Activated T-helper 2 cell treated with anti-CD3 and anti-CD28 coated beads, Interferon-gamma antibody, Interleukin-2, Interleukin-4, amounts not matched to agents 10 μg/mL and 5 μg/mL and 100 μg/mL, durations not matched to agents 14 hours and 24 hours and 36 hours (primary cell): ENCODE data around the gene FSTL4. TPM values are rescaled to one million over a fixed set of nuclear protein-coding genes. Genes with fewer than 3 reads are reported as not detected.

ENCODE experiments used
- DNase-seq: peaks from one replicate; pipeline ENCODE4 v3.0.0; 2021; ENCODE audit warnings: low spot score
- H3K27ac Mint-ChIP-seq: one replicate; pipeline ENCODE4 v1.8.0; 2021; ENCODE audit warnings: mixed read lengths
- H3K27me3 Mint-ChIP-seq: one replicate; pipeline ENCODE4 v1.8.0; 2021; ENCODE audit warnings: low read depth, mixed read lengths
- H3K36me3 Mint-ChIP-seq: one replicate; pipeline ENCODE4 v1.8.0; 2021; ENCODE audit warnings: low read depth, mixed read lengths
- H3K4me1 Mint-ChIP-seq: one replicate; pipeline ENCODE4 v1.8.0; 2021; ENCODE audit warnings: low read depth, mixed read lengths
- H3K4me3 Mint-ChIP-seq: one replicate; pipeline ENCODE4 v1.8.0; 2021; ENCODE audit warnings: low read depth, mild to moderate bottlenecking, moderate library complexity, mixed read lengths
- H3K9me3 Mint-ChIP-seq: one replicate; pipeline ENCODE4 v1.8.0; 2021; ENCODE audit warnings: mixed read lengths
- intact Hi-C: fragments of 100-400 bp; cut with micrococcal nuclease; formaldehyde crosslinking; loops from one replicate; pipeline ENCODE4 v1.15.1; 2023
- total RNA-seq: library from RNA; stranded (reverse); gene quantifications from 2 replicates; pipeline ENCODE4 v1.2.3, GENCODE V29; 2022

The FSTL4 gene
- total RNA-seq, 1 donor from 2014 or later, result 2.1 TPM

DNA sequence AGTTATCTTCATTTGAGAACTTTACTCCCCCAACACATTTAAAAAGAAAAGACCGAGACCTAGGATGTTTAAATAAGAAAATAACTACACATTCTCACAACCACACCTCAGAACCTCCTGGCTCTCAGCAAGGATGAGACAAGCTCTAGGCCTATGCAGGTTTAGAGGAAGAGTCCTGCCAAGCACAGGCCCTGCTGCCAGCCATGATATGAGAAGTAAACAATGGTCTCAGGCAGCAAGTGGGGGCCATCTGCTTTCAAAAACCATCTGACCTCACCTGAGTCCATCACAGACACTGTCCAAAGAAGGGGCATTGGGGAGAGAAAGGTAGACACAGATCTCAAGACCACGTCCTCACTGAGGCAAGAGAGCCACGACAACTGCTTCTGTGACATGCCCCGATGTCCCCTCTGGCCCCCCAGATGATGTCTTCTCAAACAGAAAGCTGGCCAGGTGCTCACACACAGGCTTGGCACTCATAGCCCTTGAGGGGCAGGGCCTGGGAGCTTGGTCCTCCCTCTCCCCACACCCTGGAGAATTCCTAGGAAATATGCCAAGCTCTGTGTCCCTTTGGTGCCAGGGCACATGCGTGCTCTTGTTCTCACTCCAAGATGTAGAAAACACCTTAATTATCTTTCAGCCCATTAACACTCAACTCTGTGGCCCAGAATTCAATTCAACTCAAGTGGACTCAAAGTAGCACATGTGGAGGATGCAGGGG, 150.4 kb downstream of the FSTL4 start:
- H3K36me3 Mint-ChIP-seq, result no peaks in the 10 kb centered on the region
- H3K4me1 Mint-ChIP-seq, result peaks cover 25% of the 10 kb centered on the region
- no peak overlapping the region for H3K27ac Mint-ChIP-seq
- H3K27me3 Mint-ChIP-seq, result peaks cover 4% of the 10 kb centered on the region
- intact Hi-C loops, result loop anchor here (2.0 kb wide), 1 partner anchor 39 kb away; no protein-coding TSS in a partner anchor
- no peak for DNase-seq
- H3K4me3 Mint-ChIP-seq, result no peak overlapping the region
- H3K9me3 Mint-ChIP-seq, result no peaks in the 10 kb centered on the region

GRCh38 chr5:133460172-133460758, 152.1 kb downstream of the FSTL4 start:
- H3K4me3 Mint-ChIP-seq, result no peak overlapping the region
- H3K27me3 Mint-ChIP-seq, result peaks cover 12% of the 10 kb centered on the region
- H3K9me3 Mint-ChIP-seq, result no peaks in the 10 kb centered on the region
- H3K36me3 Mint-ChIP-seq, result no peaks in the 10 kb centered on the region
- no peak for DNase-seq
- peak overlapping the region; percentile 33 for H3K27ac Mint-ChIP-seq
- intact Hi-C loops, result loop anchor here (1.0 to 2.0 kb wide), 2 partner anchors 37 to 349 kb away; no protein-coding TSS in a partner anchor
- peaks cover 29% of the 10 kb centered on the region for H3K4me1 Mint-ChIP-seq

- Mint-ChIP-seq H3K4me3 (no peak overlapping the region), H3K36me3 (no peaks in the 10 kb centered on the region), H3K9me3 (no peaks in the 10 kb centered on the region), H3K4me1 (peaks cover 29% of the 10 kb centered on the region), H3K27ac (peak overlapping the region; percentile 33), H3K27me3 (peaks cover 13% of the 10 kb centered on the region)
- no peak for DNase-seq
- intact Hi-C loops, result loop anchor here (1.0 to 2.0 kb wide), 2 partner anchors 37 to 348 kb away; no protein-coding TSS in a partner anchor
Measured at GRCh38 chr5:133459474-133460160, 152.7 kb downstream of the FSTL4 start.

GRCh38 chr5:133458435-133458834, 153.9 kb downstream of the FSTL4 start:
- no peak for DNase-seq
- H3K27ac Mint-ChIP-seq, result no peak overlapping the region
- no peaks in the 10 kb centered on the region for H3K9me3 Mint-ChIP-seq
- H3K27me3 Mint-ChIP-seq, result peaks cover 16% of the 10 kb centered on the region
- intact Hi-C loops, result no loop called here
- H3K4me3 Mint-ChIP-seq, result peak overlapping the region; percentile 4
- H3K4me1 Mint-ChIP-seq, result peaks cover 29% of the 10 kb centered on the region
- H3K36me3 Mint-ChIP-seq, result no peaks in the 10 kb centered on the region

GRCh38 chr5:133457439-133458355, 154.6 kb downstream of the FSTL4 start:
- H3K27me3 Mint-ChIP-seq, result peaks cover 21% of the 10 kb centered on the region
- intact Hi-C loops, result no loop called here
- no peak overlapping the region for H3K27ac Mint-ChIP-seq
- H3K4me3 Mint-ChIP-seq, result no peak overlapping the region
- H3K9me3 Mint-ChIP-seq, result no peaks in the 10 kb centered on the region
- DNase-seq, result no peak
- no peaks in the 10 kb centered on the region for H3K36me3 Mint-ChIP-seq
- H3K4me1 Mint-ChIP-seq, result peaks cover 29% of the 10 kb centered on the region

DNA sequence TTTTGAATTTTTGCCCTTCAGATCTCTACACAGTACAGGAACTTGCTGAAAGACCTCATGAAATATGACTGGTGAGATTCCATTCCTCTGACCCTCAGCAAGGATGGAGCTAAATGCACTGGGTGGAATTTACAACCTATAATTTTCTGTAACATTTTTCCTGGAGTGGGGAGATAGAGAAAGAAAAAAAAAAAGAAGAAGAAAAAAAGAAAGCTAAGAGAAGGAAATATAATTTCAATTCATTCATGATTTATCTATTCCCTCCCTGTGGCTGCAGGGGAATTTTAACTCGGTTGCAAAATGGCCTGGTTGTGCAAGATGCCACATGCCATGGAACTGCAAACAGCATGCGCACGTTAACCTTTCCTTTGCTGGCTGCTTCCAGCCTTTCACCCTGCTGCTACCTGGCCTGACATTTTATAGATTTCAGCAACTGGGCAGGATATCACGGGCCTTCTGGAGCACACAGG, 155.4 kb downstream of the FSTL4 start:
- intact Hi-C loops, result no loop called here
- Mint-ChIP-seq H3K36me3 (no peaks in the 10 kb centered on the region), H3K4me1 (peaks cover 29% of the 10 kb centered on the region), H3K9me3 (no peaks in the 10 kb centered on the region), H3K4me3 (no peak overlapping the region), H3K27ac (no peak overlapping the region), H3K27me3 (peaks cover 29% of the 10 kb centered on the region)
- no peak for DNase-seq

- intact Hi-C loops, result no loop called here
- Mint-ChIP-seq H3K4me1 (peaks cover 29% of the 10 kb centered on the region), H3K9me3 (no peaks in the 10 kb centered on the region), H3K27me3 (peaks cover 30% of the 10 kb centered on the region), H3K4me3 (no peak overlapping the region), H3K27ac (no peak overlapping the region), H3K36me3 (no peaks in the 10 kb centered on the region)
- DNase-seq, result no peak
Measured at GRCh38 chr5:133455676-133456075, 156.7 kb downstream of the FSTL4 start.

DNA sequence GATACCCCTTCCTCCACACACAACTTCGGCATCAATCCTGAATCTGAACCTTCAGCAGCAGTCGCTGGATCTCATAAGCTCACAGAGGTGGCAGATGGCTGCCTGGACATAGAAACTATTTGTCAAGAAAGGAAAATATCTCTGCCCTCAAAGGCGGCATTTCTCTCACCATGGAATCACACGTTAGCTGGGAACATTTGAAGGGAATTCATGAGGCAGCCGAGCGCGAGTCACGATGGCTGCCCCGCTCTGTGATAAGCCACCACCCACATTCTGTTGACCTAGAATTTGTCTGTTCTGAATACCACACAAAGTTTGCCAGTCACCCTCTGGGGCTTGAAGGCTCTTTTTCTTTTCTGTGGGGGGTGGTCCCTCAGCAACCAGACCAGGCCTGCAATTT, 157.9 kb downstream of the FSTL4 start:
- DNase-seq, result no peak
- H3K27me3 Mint-ChIP-seq, result peaks cover 37% of the 10 kb centered on the region
- intact Hi-C loops, result no loop called here
- H3K9me3 Mint-ChIP-seq, result no peaks in the 10 kb centered on the region
- peaks cover 24% of the 10 kb centered on the region for H3K4me1 Mint-ChIP-seq
- no peak overlapping the region for H3K27ac Mint-ChIP-seq
- H3K4me3 Mint-ChIP-seq, result no peak overlapping the region
- H3K36me3 Mint-ChIP-seq, result no peaks in the 10 kb centered on the region

GRCh38 chr5:133453831-133454230, 158.5 kb downstream of the FSTL4 start:
- Mint-ChIP-seq H3K27me3 (peaks cover 37% of the 10 kb centered on the region), H3K9me3 (no peaks in the 10 kb centered on the region), H3K4me3 (no peak overlapping the region), H3K27ac (no peak overlapping the region), H3K4me1 (peaks cover 19% of the 10 kb centered on the region), H3K36me3 (no peaks in the 10 kb centered on the region)
- intact Hi-C loops, result no loop called here
- DNase-seq, result no peak

GRCh38 chr5:133453084-133453780, 159.1 kb downstream of the FSTL4 start:
- Mint-ChIP-seq H3K36me3 (no peaks in the 10 kb centered on the region), H3K9me3 (no peaks in the 10 kb centered on the region), H3K4me3 (no peak overlapping the region), H3K27ac (no peak overlapping the region), H3K27me3 (peaks cover 37% of the 10 kb centered on the region), H3K4me1 (peaks cover 14% of the 10 kb centered on the region)
- intact Hi-C loops, result no loop called here
- DNase-seq, result no peak

DNA sequence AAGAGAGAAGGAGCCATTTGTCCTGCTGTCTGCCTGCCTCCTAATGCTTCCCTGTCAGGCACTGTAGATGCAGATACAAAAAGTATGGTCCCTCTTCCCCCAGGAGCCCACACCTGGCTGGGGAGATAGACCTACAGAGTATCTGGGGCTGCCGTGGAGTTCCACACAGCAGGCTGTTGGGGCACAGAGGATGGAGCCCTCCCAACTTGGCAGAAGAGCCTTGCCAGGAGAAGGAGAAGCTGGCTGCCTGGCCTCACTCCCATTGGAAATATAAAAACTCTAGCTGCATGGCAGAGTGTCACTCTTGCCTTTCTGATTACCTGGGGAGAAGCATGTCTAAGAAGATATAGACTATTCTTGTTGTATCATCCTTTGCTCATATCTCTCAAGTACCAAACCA, 160.4 kb downstream of the FSTL4 start:
- intact Hi-C loops, result no loop called here
- Mint-ChIP-seq H3K27ac (no peak overlapping the region), H3K36me3 (no peaks in the 10 kb centered on the region), H3K9me3 (no peaks in the 10 kb centered on the region), H3K4me3 (no peak overlapping the region), H3K4me1 (peaks cover 5% of the 10 kb centered on the region), H3K27me3 (peaks cover 37% of the 10 kb centered on the region)
- DNase-seq, result no peak

- Mint-ChIP-seq H3K4me1 (no peaks in the 10 kb centered on the region), H3K4me3 (no peak overlapping the region), H3K27ac (no peak overlapping the region), H3K36me3 (no peaks in the 10 kb centered on the region), H3K9me3 (no peaks in the 10 kb centered on the region), H3K27me3 (peaks cover 32% of the 10 kb centered on the region)
- intact Hi-C loops, result no loop called here
- no peak for DNase-seq
Measured at GRCh38 chr5:133450286-133450685, 162.1 kb downstream of the FSTL4 start.
